B cell (primary cell): ENCODE measurements around the gene C3. TPM values are rescaled to one million over a fixed set of nuclear protein-coding genes. Genes with fewer than 3 reads are reported as not detected.
A peak's percentile ranks its signal among the peaks of the same experiment; 100 is the strongest.

Source experiments
- ATAC-seq: fragments of 200-7000 bp; cut with Tn5 transposase; one replicate; pipeline ENCODE4 v1.10.0; 2021; ENCODE audit warnings: low read depth, mild to moderate bottlenecking, moderate number of reproducible peaks, moderate library complexity
- CTCF ChIA-PET: fragments of 350-600 bp; sonication (Branson Sonifier 250); formaldehyde crosslinking; loops from one replicate; lab custom pipeline; 2021; ENCODE audit warnings: antibody characterized with exemption, inconsistent platforms; lab: Charles Lee
- POLR2A ChIA-PET: fragments of 350-600 bp; sonication (Branson Sonifier 250); formaldehyde crosslinking; loops from one replicate; lab custom pipeline; 2021; ENCODE audit warnings: antibody characterized with exemption; lab: Charles Lee
- DNase-seq: peaks from one replicate; pipeline ENCODE4 v3.0.0; 2013
- H2AFZ ChIP-seq: 2 replicates; pipeline ENCODE4 v1.6.1; 2012; ENCODE audit warnings: mild to moderate bottlenecking, low read depth, low read length; ENCODE audit not compliant: insufficient read depth, poor library complexity, severe bottlenecking
- H3K27ac ChIP-seq, 2 donors: 1 replicate in 1 of 2; 2 replicates in 1 of 2; pipeline ENCODE4 v1.5.1; 2012 to 2013; ENCODE audit warnings: low read length in 2 of 2, mild to moderate bottlenecking in 2 of 2, moderate library complexity in 1 of 2
- H3K27me3 ChIP-seq, 4 experiments: fragments of 200-600 bp in 1 of 4; sonication (generic) in 1 of 4; replicated peaks in 1 of 4; 1 replicate in 2 of 4; 2 replicates in 2 of 4; pipeline versions ENCODE4 v1.6.1 to v1.7.0; 2013 to 2016; ENCODE audit warnings: low read length in 3 of 4, mild to moderate bottlenecking in 2 of 4, mixed read lengths in 1 of 4, moderate library complexity in 1 of 4; ENCODE audit not compliant: insufficient read depth in 4 of 4, control insufficient read depth in 3 of 4; ENCODE audit errors: control extremely low read depth in 1 of 4
- H3K36me3 ChIP-seq, 2 experiments: replicated peaks in 1 of 2; 1 replicate in 1 of 2; 2 replicates in 1 of 2; pipeline versions ENCODE4 v1.6.1 to v1.7.1; 2013; ENCODE audit warnings: low read length in 1 of 2; ENCODE audit not compliant: insufficient read depth in 2 of 2, control insufficient read depth in 1 of 2; ENCODE audit errors: control extremely low read depth in 1 of 2, extremely low read depth in 1 of 2
- H3K4me1 ChIP-seq, 2 donors: fragments of 200-600 bp in 1 of 2; sonication (generic) in 1 of 2; 1 replicate in 1 of 2; 2 replicates in 1 of 2; pipeline versions ENCODE4 v1.5.1 to v1.6.1; 2013 to 2017; ENCODE audit warnings: low read length in 2 of 2; ENCODE audit not compliant: control insufficient read depth in 2 of 2, insufficient read depth in 2 of 2
- H3K4me2 ChIP-seq: replicated peaks from 2 replicates; pipeline ENCODE3; 2012; ENCODE audit warnings: mild to moderate bottlenecking, low read depth, low read length; ENCODE audit not compliant: poor library complexity, severe bottlenecking
- H3K4me3 ChIP-seq, 5 experiments: fragments of 200-600 bp in 1 of 5; sonication (generic) in 1 of 5; 1 replicate in 3 of 5; 2 replicates in 2 of 5; pipeline versions ENCODE4 v1.5.1 to v1.7.0; 2011 to 2016; ENCODE audit warnings: low read length in 4 of 5, mild to moderate bottlenecking in 4 of 5, low read depth in 2 of 5, control low read depth in 1 of 5, moderate library complexity in 1 of 5; ENCODE audit not compliant: insufficient read depth in 1 of 5; ENCODE audit errors: control extremely low read depth in 1 of 5, extremely low read depth in 1 of 5
- H3K79me2 ChIP-seq: fragments of 200-600 bp; sonication (generic); one replicate; pipeline ENCODE4 v1.6.0; 2016; ENCODE audit warnings: low read length; ENCODE audit not compliant: control insufficient read depth, insufficient read depth
- H3K9ac ChIP-seq: fragments of 200-600 bp; sonication (generic); 2 replicates; pipeline ENCODE4 v1.6.1; 2017; ENCODE audit warnings: mild to moderate bottlenecking, low read length, moderate library complexity
- H3K9me3 ChIP-seq, 3 donors: one replicate each; pipeline versions ENCODE4 v1.6.1 to v1.7.1; 2013; ENCODE audit warnings: low read length in 2 of 3; ENCODE audit not compliant: control insufficient read depth in 2 of 3, insufficient read depth in 1 of 3; ENCODE audit errors: control extremely low read depth in 1 of 3
- H4K20me1 ChIP-seq: 2 replicates; pipeline ENCODE4 v1.6.0; 2012; ENCODE audit warnings: mild to moderate bottlenecking, low read length; ENCODE audit not compliant: insufficient read depth, control insufficient read depth, poor library complexity, severe bottlenecking
- H3K27ac Mint-ChIP-seq: one replicate; pipeline ENCODE4 v1.8.0; 2021; ENCODE audit warnings: mixed read lengths
- H3K27me3 Mint-ChIP-seq: one replicate; pipeline ENCODE4 v1.8.0; 2021; ENCODE audit warnings: mixed read lengths
- H3K4me1 Mint-ChIP-seq: one replicate; pipeline ENCODE4 v1.8.0; 2021; ENCODE audit warnings: mixed read lengths
- H3K4me3 Mint-ChIP-seq: one replicate; pipeline ENCODE4 v1.8.0; 2021; ENCODE audit warnings: mixed read lengths
- H3K9me3 Mint-ChIP-seq: one replicate; pipeline ENCODE4 v1.8.0; 2022; ENCODE audit warnings: mixed read lengths; ENCODE audit not compliant: insufficient read depth
- CTCF ChIP-seq: fragments of 200-600 bp; IDR thresholded peaks from one replicate; pipeline ENCODE4 v1.8.0; 2022; ENCODE audit warnings: antibody characterized with exemption, mild to moderate bottlenecking
- EZH2 ChIP-seq: IDR thresholded peaks from 2 replicates; pipeline ENCODE4 v1.6.1; 2012; ENCODE audit warnings: borderline replicate concordance, low read depth, mild to moderate bottlenecking, moderate library complexity, low read length; ENCODE audit not compliant: insufficient read depth, poor library complexity, severe bottlenecking
- WGBS: methylation state at CpG from one replicate; pipeline ENCODE4 v1.1.5; 2013; ENCODE audit warnings: missing lambda C conversion rate; ENCODE audit not compliant: insufficient coverage; 5-methylcytosine and 5-hydroxymethylcytosine counted together
- intact Hi-C: fragments of 100-400 bp; cut with micrococcal nuclease; formaldehyde crosslinking; loops from one replicate; pipeline ENCODE4 v1.10.0; 2022
- polyA plus RNA-seq: library from polyadenylated mRNA; depleted of rRNA; stranded (reverse); fragments of >200 nt; gene quantifications from 2 replicates; pipeline ENCODE4 v1.2.3, GENCODE V29; 2012
- total RNA-seq, 2 donors: library from RNA; stranded (reverse); fragments of 120-200 nt in 1 of 2; gene quantifications; 1 replicate in 1 of 2; 2 replicates in 1 of 2; pipeline versions ENCODE4 v1.2.3 to v1.2.4, GENCODE V29; 2013 to 2022

The C3 gene
- total and polyA plus RNA-seq, 2 donors (not counting 1 experiment from before 2014, with no cell fraction given) = 0.01 to 0.47 TPM

- H3K4me2 ChIP-seq = no peak overlapping the region
- H3K27me3 ChIP-seq = no peaks in the 10 kb centered on the region
- no peaks in the 10 kb centered on the region for H3K9me3 ChIP-seq
- H3K9me3 Mint-ChIP-seq = no peaks in the 10 kb centered on the region
- H3K27me3 Mint-ChIP-seq = no peaks in the 10 kb centered on the region
- no peak overlapping the region for H2AFZ ChIP-seq
- H3K27ac ChIP-seq = no peak overlapping the region
- TF ChIP-seq EZH2 (no peak), CTCF (no peak)
- ATAC-seq (no peak), DNase-seq (no peak)
- H3K36me3 ChIP-seq = peaks cover 0 to 10% of the 10 kb centered on the region in 2 experiments
- no peaks in the 10 kb centered on the region for H4K20me1 ChIP-seq
- intact Hi-C loops = no loop called here
- peaks cover 14% of the 10 kb centered on the region for H3K79me2 ChIP-seq
- H3K4me1 Mint-ChIP-seq = peaks cover 31% of the 10 kb centered on the region
- 98% methylated on average over 20 of the region's 20 CpGs for WGBS
- H3K4me3 Mint-ChIP-seq = no peak overlapping the region
- H3K4me3 ChIP-seq = no peak overlapping the region
- H3K27ac Mint-ChIP-seq = no peak overlapping the region
- CTCF ChIA-PET = interaction anchor here (0.9 to 5.1 kb wide), 4 partner anchors 19 to 129 kb away, joined by 3 to 118 read pairs (median 13); no protein-coding TSS in a partner anchor
- POLR2A ChIA-PET = interaction anchor here (1.4 kb wide), 1 partner anchor 104 kb away, joined by 3 read pairs; no protein-coding TSS in a partner anchor
- peaks cover 24 to 29% of the 10 kb centered on the region in 2 donors for H3K4me1 ChIP-seq
- no peak overlapping the region for H3K9ac ChIP-seq
Measured at GRCh38 chr19:6734096-6734696, 13.7 kb upstream of the C3 start.

GRCh38 chr19:6733338-6734095, 13.1 kb upstream of the C3 start:
- ATAC-seq (no peak), DNase-seq (no peak)
- H3K4me1 ChIP-seq = peaks cover 21 to 27% of the 10 kb centered on the region in 2 donors
- H3K36me3 ChIP-seq = peaks cover 0 to 10% of the 10 kb centered on the region in 2 experiments
- peaks cover 30% of the 10 kb centered on the region for H3K4me1 Mint-ChIP-seq
- POLR2A ChIA-PET = no interaction called here
- H3K27me3 Mint-ChIP-seq = no peaks in the 10 kb centered on the region
- H3K4me3 Mint-ChIP-seq = no peak overlapping the region
- H2AFZ ChIP-seq = no peak overlapping the region
- H3K27ac Mint-ChIP-seq = no peak overlapping the region
- H3K9me3 Mint-ChIP-seq = no peaks in the 10 kb centered on the region
- CTCF ChIA-PET = interaction anchor here (0.9 to 2.0 kb wide), 2 partner anchors 100 to 130 kb away, joined by 3 to 4 read pairs; no protein-coding TSS in a partner anchor
- H3K9ac ChIP-seq = no peak overlapping the region
- H3K4me2 ChIP-seq = no peak overlapping the region
- no peaks in the 10 kb centered on the region for H3K9me3 ChIP-seq
- H3K27me3 ChIP-seq = no peaks in the 10 kb centered on the region
- no peak overlapping the region for H3K27ac ChIP-seq
- H3K4me3 ChIP-seq = no peak overlapping the region
- H3K79me2 ChIP-seq = peaks cover 14% of the 10 kb centered on the region
- peak; percentile 23 for TF ChIP-seq CTCF
- no peak for TF ChIP-seq EZH2
- WGBS = 97% methylated on average over 29 of the region's 29 CpGs
- no peaks in the 10 kb centered on the region for H4K20me1 ChIP-seq
- intact Hi-C loops = no loop called here
